HuH-7 (cell line): ENCODE results near the gene NUP210.

ENCODE experiments used
- DNase-seq: peaks from one replicate; pipeline ENCODE4 v3.0.0; 2011; ENCODE audit warnings: low spot score

NUP210 gene

GRCh38 chr3:13274551-13275332, 145.4 kb downstream of the NUP210 start:
- no peak for DNase-seq

DNA sequence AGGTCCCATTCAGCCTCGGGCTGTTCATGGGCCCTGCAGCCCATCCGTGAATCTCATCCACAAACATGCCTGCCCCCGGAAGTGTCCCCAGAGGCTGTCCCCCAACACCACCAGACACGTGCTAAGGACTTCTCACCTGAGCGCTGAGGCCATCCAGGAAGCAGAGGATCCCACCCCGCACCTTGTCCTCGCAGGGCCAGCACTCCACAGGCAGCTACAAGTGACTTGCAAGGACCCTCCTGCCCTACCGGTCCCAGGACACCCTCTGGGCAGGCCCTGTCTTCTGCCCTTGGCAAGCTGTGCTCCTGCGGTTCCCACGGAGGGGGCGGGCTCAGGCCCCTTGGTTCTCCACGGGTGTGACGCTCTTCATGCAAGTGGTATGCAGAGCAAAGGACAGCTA, 146.0 kb downstream of the NUP210 start:
- DNase-seq, result no peak

- no peak for DNase-seq
Observed at GRCh38 chr3:13273604-13274105, 146.5 kb downstream of the NUP210 start.

GRCh38 chr3:13272831-13273603, 147.1 kb downstream of the NUP210 start:
- DNase-seq, result no peak

DNA sequence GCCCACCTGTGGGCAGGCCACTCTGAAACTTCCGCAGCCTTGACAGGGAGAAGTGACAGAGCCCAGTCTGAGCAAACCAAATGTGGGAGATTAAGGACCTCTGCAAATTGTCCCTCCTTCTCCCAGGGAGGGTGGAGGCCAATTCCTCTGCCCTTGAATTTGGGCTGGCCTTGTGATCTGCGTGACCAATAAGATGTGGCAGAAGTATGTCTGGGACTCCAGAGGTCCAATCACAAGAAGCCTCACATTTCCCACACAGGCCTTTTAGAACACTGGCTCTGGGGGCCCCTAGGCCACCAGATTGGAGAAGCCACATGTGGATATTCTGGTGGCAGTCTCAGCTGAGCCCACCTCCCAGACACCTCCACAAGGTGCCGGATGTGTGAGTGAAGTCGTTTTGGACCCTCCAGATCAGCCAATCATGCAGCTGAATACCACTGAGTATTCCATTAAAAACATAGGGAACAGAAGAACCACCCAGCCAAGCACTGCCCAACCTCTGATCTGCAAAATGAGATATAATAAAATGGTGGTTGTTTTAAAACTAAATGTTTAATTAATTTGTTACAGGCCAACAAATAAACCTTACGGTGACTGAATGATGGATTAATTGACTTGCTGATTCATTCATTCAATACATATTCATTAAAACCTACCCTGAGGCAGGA, 150.3 kb downstream of the NUP210 start:
- DNase-seq, result no peak

DNA sequence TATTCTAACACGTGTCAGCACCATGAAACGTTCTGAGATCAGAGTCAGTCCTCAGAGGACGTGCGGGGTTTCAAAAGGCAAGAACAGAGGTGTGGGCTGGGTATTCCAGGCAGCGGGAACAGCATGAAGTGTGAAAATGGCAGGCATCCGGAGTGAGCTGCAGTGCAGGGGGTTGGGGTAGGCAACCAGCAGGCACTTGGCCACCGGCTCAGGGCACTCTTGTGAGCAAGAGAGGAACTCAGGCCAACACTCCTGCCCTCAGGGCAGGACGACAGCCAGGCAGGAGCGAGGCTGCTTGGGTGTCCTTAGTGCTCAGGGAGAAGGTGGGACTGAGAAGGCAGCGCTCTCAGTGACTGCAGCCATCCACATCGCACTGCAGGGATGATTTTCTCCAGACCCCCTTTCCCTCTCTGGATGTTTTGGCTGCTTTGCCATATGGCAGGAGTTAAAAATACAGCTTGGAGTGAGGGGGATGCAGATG, 151.1 kb downstream of the NUP210 start:
- no peak for DNase-seq

DNA sequence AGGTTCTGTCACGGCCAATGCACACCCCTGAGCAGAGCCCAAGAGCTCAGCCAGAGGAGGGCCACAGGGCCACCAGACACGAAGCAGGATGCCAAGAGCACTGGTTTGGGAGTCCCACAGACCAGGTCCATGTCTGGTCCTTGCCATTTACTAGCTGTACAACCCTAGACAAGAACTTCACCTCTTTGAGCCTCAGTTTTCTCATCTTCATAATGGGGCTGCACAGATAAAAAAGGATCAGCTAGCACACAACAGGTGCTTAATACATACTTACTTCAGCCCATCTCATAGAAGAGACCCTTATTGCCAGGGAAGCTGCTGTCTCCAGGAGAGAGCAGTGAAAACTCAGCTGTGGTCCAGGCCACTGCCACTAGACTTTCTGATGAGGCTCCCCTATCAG, 152.0 kb downstream of the NUP210 start:
- no peak for DNase-seq

GRCh38 chr3:13266651-13267362, 153.3 kb downstream of the NUP210 start:
- DNase-seq, result no peak
